Measurements from ENCODE around the gene ZNF284. TPM values are rescaled to one million over a fixed set of nuclear protein-coding genes. Genes with fewer than 3 reads are reported as not detected.

Gene ZNF284
- total RNA-seq, 4 donors from 2014 or later = under 0.01 to 6.3 (median 1.8) TPM

- DNase-seq = no peak
- H3K27ac ChIP-seq = no peak overlapping the region
- H3K36me3 ChIP-seq = no peaks in the 10 kb centered on the region
- intact Hi-C loops (cut with DNase I; ENCODE audit: low total_unique reads) = no loop called here
- H3K4me1 ChIP-seq = no peaks in the 10 kb centered on the region
- TF ChIP-seq POLR2A (IDR thresholded peaks at IDR 0.05) (no peak), CTCF (IDR thresholded peaks at IDR 0.05) (no peak)
- H3K9me3 ChIP-seq = no peaks in the 10 kb centered on the region
- no peak overlapping the region for H3K4me3 ChIP-seq
- no peaks in the 10 kb centered on the region for H3K27me3 ChIP-seq
Measured at GRCh38 chr19:44055870-44056269, 16.1 kb upstream of the ZNF284 start.

DNA sequence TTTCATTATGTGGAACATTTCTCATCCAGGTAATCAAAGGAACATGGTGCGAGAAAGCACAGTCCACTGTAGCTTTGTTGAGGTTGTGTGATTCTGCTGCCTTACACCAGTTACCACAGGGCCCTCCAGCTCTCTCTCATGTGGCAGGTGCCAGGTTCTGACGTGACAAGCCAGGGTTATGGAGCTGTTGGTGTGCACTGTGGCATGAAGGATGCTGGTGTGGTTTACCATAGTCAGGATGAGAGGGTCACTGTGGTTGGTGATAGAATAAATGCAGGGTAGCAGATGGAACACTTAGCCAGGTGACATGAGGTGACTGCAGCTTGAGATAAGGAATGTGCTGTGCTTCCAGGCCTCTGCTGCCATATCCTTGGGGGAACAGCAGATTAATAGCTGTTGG is 12.7 kb upstream of the ZNF284 start:
- DNase-seq = no peak
- intact Hi-C loops (cut with DNase I; ENCODE audit: low total_unique reads) = no loop called here

DNA sequence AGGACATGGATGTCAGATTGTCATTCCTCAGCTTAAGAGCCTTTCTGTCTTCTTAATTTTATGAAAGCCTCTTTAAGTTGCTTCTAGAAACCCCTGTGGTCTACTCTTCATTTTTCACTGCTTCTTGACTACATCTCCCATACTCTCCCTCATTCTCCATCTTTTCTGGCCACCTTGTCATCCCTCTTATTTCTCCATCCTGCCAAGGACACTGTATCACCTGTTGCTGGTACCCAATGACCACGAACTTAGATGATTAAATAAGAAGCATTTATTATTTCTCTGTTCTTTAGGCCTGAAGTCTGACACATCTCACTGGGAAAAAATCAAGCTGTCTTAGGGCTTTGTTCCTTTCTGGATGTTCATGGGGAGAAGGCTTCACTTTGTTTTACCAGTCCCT is 10.9 kb upstream of the ZNF284 start:
- Histone ChIP-seq H3K9me3 (peaks cover 0 to 32% of the 10 kb centered on the region in 2 donors), H3K4me3 (no peak overlapping the region), H3K27ac (no peak overlapping the region), H3K4me1 (no peaks in the 10 kb centered on the region), H3K36me3 (no peaks in the 10 kb centered on the region), H3K27me3 (no peaks in the 10 kb centered on the region)
- no peak for TF ChIP-seq CTCF (IDR thresholded peaks at IDR 0.05)
- TF ChIP-seq POLR2A (IDR thresholded peaks at IDR 0.05) = no peak
- no peak for DNase-seq
- intact Hi-C loops (cut with DNase I; ENCODE audit: low total_unique reads) = no loop called here

More for the DNA sequence above, 12.7 kb upstream of the ZNF284 start:
- TF ChIP-seq POLR2A (IDR thresholded peaks at IDR 0.05) (no peak), CTCF (IDR thresholded peaks at IDR 0.05) (no peak)
- H3K36me3 ChIP-seq = no peaks in the 10 kb centered on the region
- H3K27ac ChIP-seq = no peak overlapping the region
- no peaks in the 10 kb centered on the region for H3K4me1 ChIP-seq
- H3K4me3 ChIP-seq = no peak overlapping the region
- H3K9me3 ChIP-seq = peaks cover 0 to 15% of the 10 kb centered on the region in 2 donors
- H3K27me3 ChIP-seq = no peaks in the 10 kb centered on the region

DNA sequence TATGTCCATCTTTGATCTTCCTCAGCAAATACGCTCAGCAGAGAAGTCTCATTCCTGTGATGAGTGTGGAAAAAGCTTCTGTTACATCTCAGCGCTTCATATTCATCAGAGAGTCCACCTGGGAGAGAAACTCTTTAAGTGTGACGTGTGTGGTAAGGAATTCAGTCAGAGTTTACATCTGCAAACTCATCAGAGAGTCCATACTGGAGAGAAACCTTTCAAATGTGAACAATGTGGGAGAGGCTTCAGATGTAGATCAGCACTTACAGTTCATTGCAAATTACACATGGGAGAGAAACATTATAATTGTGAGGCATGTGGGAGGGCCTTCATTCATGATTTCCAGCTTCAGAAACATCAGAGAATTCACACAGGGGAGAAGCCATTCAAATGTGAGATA is 5.7 kb upstream of the ZNF284 start:
- Histone ChIP-seq H3K9me3 (peaks cover 0 to 46% of the 10 kb centered on the region in 2 donors), H3K27ac (no peak overlapping the region), H3K36me3 (no peaks in the 10 kb centered on the region), H3K4me1 (no peaks in the 10 kb centered on the region), H3K4me3 (no peak overlapping the region), H3K27me3 (no peaks in the 10 kb centered on the region)
- DNase-seq = no peak
- TF ChIP-seq CTCF (IDR thresholded peaks at IDR 0.05) = no peak
- TF ChIP-seq POLR2A (IDR thresholded peaks at IDR 0.05) = no peak
- intact Hi-C loops (cut with DNase I; ENCODE audit: low total_unique reads) = no loop called here

DNA sequence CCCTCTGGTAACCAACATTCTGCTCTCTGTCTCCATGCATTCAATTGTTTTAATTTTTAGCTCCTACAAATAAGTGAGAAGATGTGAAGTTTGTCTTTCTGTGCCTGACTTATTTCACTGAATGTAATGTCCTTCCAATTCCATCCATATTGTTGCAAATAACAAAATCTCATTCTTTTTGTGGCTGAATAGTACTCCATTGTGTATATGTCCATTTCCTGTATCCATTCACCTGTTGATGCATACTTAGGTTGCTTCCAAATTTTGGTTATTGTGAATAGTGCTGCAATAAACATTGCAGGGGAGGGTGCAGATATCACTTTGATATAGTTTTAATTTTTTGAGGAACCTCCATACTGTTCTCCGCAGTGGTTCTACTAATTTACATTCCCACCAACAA is 2.5 kb upstream of the ZNF284 start:
- no peaks in the 10 kb centered on the region for H3K27me3 ChIP-seq
- no peak for DNase-seq
- H3K9me3 ChIP-seq = peaks cover 0 to 30% of the 10 kb centered on the region in 2 donors
- no peak overlapping the region for H3K27ac ChIP-seq
- no peak overlapping the region for H3K4me3 ChIP-seq
- TF ChIP-seq POLR2A (IDR thresholded peaks at IDR 0.05) (no peak), CTCF (IDR thresholded peaks at IDR 0.05) (no peak)
- no peaks in the 10 kb centered on the region for H3K36me3 ChIP-seq
- H3K4me1 ChIP-seq = no peaks in the 10 kb centered on the region
- intact Hi-C loops (cut with DNase I; ENCODE audit: low total_unique reads) = no loop called here
